Brain microvascular endothelial cell (primary cell): ENCODE measurements around the gene SUPV3L1.

Experiments used
- DNase-seq: peaks from one replicate; pipeline ENCODE4 v3.0.0-alpha.2; 2020
- H3K27ac ChIP-seq: fragments of 250-450 bp; sonication (Bioruptor Pico); 2 replicates; pipeline ENCODE4 v1.5.1; 2020; ENCODE audit warnings: mild to moderate bottlenecking, moderate library complexity
- H3K27me3 ChIP-seq: fragments of 250-450 bp; sonication (Bioruptor Pico); replicated peaks from 2 replicates; pipeline ENCODE4 v1.5.1; 2020; ENCODE audit warnings: mild to moderate bottlenecking
- H3K36me3 ChIP-seq: fragments of 250-450 bp; sonication (Bioruptor Pico); replicated peaks from 2 replicates; pipeline ENCODE4 v1.5.1; 2020; ENCODE audit warnings: mild to moderate bottlenecking
- H3K4me3 ChIP-seq: 2 replicates; pipeline ENCODE4 v1.5.1; 2011; ENCODE audit warnings: low read depth, mild to moderate bottlenecking, control low read depth, low read length, moderate library complexity
- CTCF ChIP-seq: IDR thresholded peaks from 2 replicates; pipeline ENCODE4 v1.5.1; 2011; ENCODE audit warnings: low read depth, mild to moderate bottlenecking, moderate library complexity, low read length, control low read depth, inconsistent platforms; ENCODE audit errors: missing control alignments
- in situ Hi-C: cut with HindIII; loops from 2 replicates; pipeline ENCODE4 v1.10.0; 2017; ENCODE audit warnings: low sequenced_read_pairs, low pct_ligation_motif_present

The SUPV3L1 gene

GRCh38 chr10:69215405-69216171, 35.6 kb downstream of the SUPV3L1 start:
- no peak overlapping the region for H3K27ac ChIP-seq
- TF ChIP-seq CTCF: no peak
- no peak for DNase-seq

DNA sequence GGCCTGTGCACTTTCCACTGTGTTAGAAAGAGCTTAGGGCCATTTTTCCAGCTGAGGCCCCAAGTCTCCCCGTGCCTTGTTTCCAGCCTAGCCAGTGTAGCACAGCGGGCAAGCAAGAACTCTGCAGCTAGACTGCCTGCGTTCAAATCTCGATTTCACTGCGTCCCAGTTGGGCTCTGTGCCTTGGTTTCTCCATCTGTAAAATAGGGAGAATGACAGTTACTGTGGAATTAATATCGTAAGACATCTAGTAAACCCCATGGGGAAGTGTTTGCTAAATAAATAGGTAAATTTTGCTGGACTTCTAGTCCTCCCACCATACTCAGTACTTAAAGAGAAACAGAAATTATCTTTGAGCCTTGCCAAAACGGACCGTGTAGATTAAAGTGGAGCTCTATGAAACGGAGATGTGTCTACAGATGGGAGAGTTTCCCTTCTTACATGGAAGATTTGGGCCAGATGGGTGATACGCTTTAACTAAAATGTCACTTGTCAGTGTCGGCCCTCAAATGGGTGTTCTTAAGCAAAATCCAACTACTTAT, 36.6 kb downstream of the SUPV3L1 start:
- no peak for TF ChIP-seq CTCF
- Histone ChIP-seq H3K36me3 (no peaks in the 10 kb centered on the region), H3K27ac (peak overlapping the region; percentile 28), H3K27me3 (no peaks in the 10 kb centered on the region), H3K4me3 (no peak overlapping the region)
- in situ Hi-C loops: no loop called here
- no peak for DNase-seq

More at GRCh38 chr10:69215405-69216171, 35.6 kb downstream of the SUPV3L1 start:
- H3K27me3 ChIP-seq: no peaks in the 10 kb centered on the region
- H3K36me3 ChIP-seq: no peaks in the 10 kb centered on the region
- in situ Hi-C loops: no loop called here
- H3K4me3 ChIP-seq: no peak overlapping the region

- Histone ChIP-seq H3K27me3 (no peaks in the 10 kb centered on the region), H3K4me3 (no peak overlapping the region), H3K36me3 (no peaks in the 10 kb centered on the region), H3K27ac (peak overlapping the region; percentile 28)
- peak; percentile 59 for DNase-seq
- TF ChIP-seq CTCF: no peak
- in situ Hi-C loops: no loop called here
These were observed 37.2 kb downstream of the SUPV3L1 start for GRCh38 chr10:69217119-69217754.

GRCh38 chr10:69218831-69219230, 38.8 kb downstream of the SUPV3L1 start:
- Histone ChIP-seq H3K36me3 (no peaks in the 10 kb centered on the region), H3K4me3 (no peak overlapping the region), H3K27me3 (no peaks in the 10 kb centered on the region), H3K27ac (no peak overlapping the region)
- DNase-seq: no peak
- in situ Hi-C loops: no loop called here
- TF ChIP-seq CTCF: no peak

DNA sequence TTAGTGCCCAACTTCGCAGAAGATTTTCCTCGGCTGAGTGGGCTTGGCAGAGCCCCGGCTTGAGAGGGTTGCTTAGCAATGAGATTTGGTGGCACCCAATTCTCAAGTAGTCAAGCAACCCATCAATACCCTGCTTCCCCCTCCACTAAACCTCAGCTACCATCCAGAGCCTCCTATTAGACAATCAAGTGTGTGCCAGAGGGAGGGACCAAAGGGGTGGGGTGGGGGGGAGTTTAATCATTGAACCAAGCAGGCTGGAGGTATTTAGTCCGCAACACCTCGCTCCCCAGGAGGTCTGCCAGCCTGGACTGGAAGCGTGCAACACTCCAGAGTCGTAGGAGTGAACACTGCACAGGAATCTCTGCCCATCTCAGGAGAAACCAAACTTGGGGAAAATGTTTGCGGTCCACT, 40.0 kb downstream of the SUPV3L1 start, which contains the start of gene HKDC1:
Gene HKDC1 (plus strand): TSS at position 292 of the 411 bp plus-strand sequence. CDS start 104 bp downstream, at position 396.
- Histone ChIP-seq H3K27me3 (no peaks in the 10 kb centered on the region), H3K27ac (no peak within 1 kb of the TSS), H3K36me3 (no peaks in the 10 kb centered on the region), H3K4me3 (no peak within 1 kb of the TSS)
- no peak for TF ChIP-seq CTCF
- no peak for DNase-seq
- in situ Hi-C loops: no loop called here
